Neural cell (in vitro differentiated cells): ENCODE data around the gene VPS33A. TPM values are rescaled to one million over a fixed set of nuclear protein-coding genes. Genes with fewer than 3 reads are reported as not detected.
"Not testable (repeated sequence)": the region's sequence is repeated elsewhere in the genome, so short reads cannot be mapped to it uniquely, and the experiment has no call there.

ENCODE experiments used
- H2AFZ ChIP-seq: fragments of 200-600, 300-800 bp; sonication (generic), shearing (Covaris generic); 2 replicates; pipeline ENCODE4 v1.6.0; 2014; ENCODE audit warnings: low read depth, mild to moderate bottlenecking, antibody characterized with exemption, low read length, moderate library complexity
- H3F3A ChIP-seq: fragments of 200-600 bp; shearing (Covaris generic); 2 replicates; pipeline ENCODE4 v1.6.1; 2016; ENCODE audit warnings: mild to moderate bottlenecking, moderate library complexity, mixed read lengths, antibody characterized with exemption, low read length; ENCODE audit not compliant: insufficient read depth, poor library complexity, severe bottlenecking
- H3K27ac ChIP-seq: fragments of 200-600, 300-800 bp; sonication (generic), shearing (Covaris generic); 2 replicates; pipeline ENCODE4 v1.5.1; 2014; ENCODE audit warnings: mild to moderate bottlenecking, low read length, moderate library complexity
- H3K27me3 ChIP-seq: fragments of 300-800, 200-600 bp; sonication (generic), shearing (Covaris generic); 2 replicates; pipeline ENCODE4 v1.6.0; 2014; ENCODE audit warnings: mild to moderate bottlenecking, low read depth, low read length, moderate library complexity; ENCODE audit not compliant: insufficient read depth
- H3K36me3 ChIP-seq: fragments of 300-800, 200-600 bp; sonication (generic), shearing (Covaris generic); 2 replicates; pipeline ENCODE4 v1.5.1; 2014; ENCODE audit warnings: mild to moderate bottlenecking, antibody characterized with exemption, low read length, moderate library complexity; ENCODE audit not compliant: insufficient read depth
- H3K4me2 ChIP-seq: fragments of 300-800, 200-600 bp; sonication (generic), shearing (Covaris generic); 2 replicates; pipeline ENCODE4 v1.6.0; 2014; ENCODE audit warnings: mild to moderate bottlenecking, low read length
- H3K4me3 ChIP-seq: fragments of 300-800, 200-600 bp; sonication (generic), shearing (Covaris generic); 2 replicates; pipeline ENCODE4 v1.5.1; 2014; ENCODE audit warnings: mild to moderate bottlenecking, low read length, moderate library complexity
- H3K79me2 ChIP-seq: fragments of 200-600 bp; shearing (Covaris generic); replicated peaks from 2 replicates; pipeline ENCODE4 v1.6.0; 2014; ENCODE audit warnings: mild to moderate bottlenecking, low read length, moderate library complexity; ENCODE audit not compliant: insufficient read depth
- H3K9ac ChIP-seq: fragments of 300-800, 200-600 bp; sonication (generic), shearing (Covaris generic); 2 replicates; pipeline ENCODE4 v1.6.1; 2016; ENCODE audit warnings: mild to moderate bottlenecking, low read length, mixed read lengths
- H3K9me2 ChIP-seq: fragments of 200-600 bp; shearing (Covaris generic); 2 replicates; pipeline ENCODE4 v1.6.1; 2016; ENCODE audit warnings: mild to moderate bottlenecking, low read length, mixed read lengths; ENCODE audit not compliant: insufficient read depth
- H3K9me3 ChIP-seq: fragments of 200-600, 300-800 bp; sonication (generic), shearing (Covaris generic); 2 replicates; pipeline ENCODE4 v1.6.1; 2016; ENCODE audit warnings: mild to moderate bottlenecking, mixed run types, low read length, moderate library complexity, mixed read lengths
- H4K20me1 ChIP-seq: fragments of 200-600 bp; shearing (Covaris generic); 2 replicates; pipeline ENCODE4 v1.6.1; 2016; ENCODE audit warnings: mild to moderate bottlenecking, mixed run types; ENCODE audit not compliant: insufficient read depth
- CTCF ChIP-seq: fragments of 450-650 bp; IDR thresholded peaks from 2 replicates; pipeline ENCODE4 v1.5.1; 2014; ENCODE audit warnings: antibody characterized with exemption, mild to moderate bottlenecking, moderate library complexity; ENCODE audit not compliant: poor library complexity, severe bottlenecking
- EP300 ChIP-seq: fragments of 450-650 bp; conservative IDR thresholded peaks from 2 replicates; pipeline ENCODE4 v1.6.1; 2014; ENCODE audit warnings: antibody characterized with exemption, mild to moderate bottlenecking, moderate library complexity; ENCODE audit not compliant: poor library complexity, severe bottlenecking
- EZH2 ChIP-seq: fragments of 200-600, 300-800 bp; shearing (Covaris generic), sonication (generic); IDR thresholded peaks from 2 replicates; pipeline ENCODE4 v1.6.1; 2014; ENCODE audit warnings: antibody characterized with exemption, low read length, borderline replicate concordance, mild to moderate bottlenecking; ENCODE audit not compliant: insufficient read depth, poor library complexity, severe bottlenecking
- MXI1 ChIP-seq: fragments of 450-650 bp; conservative IDR thresholded peaks from 2 replicates; pipeline ENCODE4 v1.6.1; 2014; ENCODE audit warnings: antibody characterized with exemption, mild to moderate bottlenecking; ENCODE audit not compliant: poor library complexity, severe bottlenecking
- RAD21 ChIP-seq: fragments of 450-650 bp; conservative IDR thresholded peaks from 2 replicates; pipeline ENCODE4 v1.6.1; 2014; ENCODE audit warnings: antibody characterized with exemption, mild to moderate bottlenecking, moderate library complexity
- SMC3 ChIP-seq: fragments of 450-650 bp; conservative IDR thresholded peaks from 2 replicates; pipeline ENCODE4 v1.6.1; 2014; ENCODE audit warnings: antibody characterized with exemption, mild to moderate bottlenecking, moderate library complexity; ENCODE audit not compliant: poor library complexity
- TAF1 ChIP-seq: IDR thresholded peaks from 2 replicates; pipeline ENCODE4 v1.6.1; 2012; ENCODE audit warnings: low read depth
- polyA plus RNA-seq: library from polyadenylated mRNA; depleted of rRNA; stranded (reverse); fragments of >200 nt; gene quantifications from 2 replicates; pipeline ENCODE4 v1.2.3, GENCODE V29; 2014

Gene VPS33A
- polyA plus RNA-seq, 1 donor from 2014 or later = 40.9 TPM

- Histone ChIP-seq H3K36me3 (no peaks in the 10 kb centered on the region), H3K27me3 (peaks cover 38% of the 10 kb centered on the region), H3K9me3 (no peaks in the 10 kb centered on the region), H3K27ac (no peak within 1 kb of the TSS), H3F3A (no peaks in the 10 kb centered on the region), H3K9me2 (no peaks in the 10 kb centered on the region), H2AFZ (no peak within 1 kb of the TSS), H3K79me2 (no peaks in the 10 kb centered on the region), H3K4me2 (peak within 1 kb of the TSS; percentile 51), H3K4me3 (peak within 1 kb of the TSS; percentile 80), H4K20me1 (no peaks in the 10 kb centered on the region), H3K9ac (peak within 1 kb of the TSS; percentile 41)
- TF ChIP-seq MXI1 (peak; percentile 26), TAF1 (peak; percentile 36), EZH2 (no peak), SMC3 (no peak), RAD21 (no peak)
Observed at GRCh38 chr12:122203301-122204166, 62.8 kb downstream of the VPS33A start, which contains the start of gene B3GNT4. Gene B3GNT4, plus strand, starts transcription at chr12:122203709. Its CDS starts 910 bp downstream, at chr12:122204619.

- Histone ChIP-seq H3K4me3 (peak overlapping the region; percentile 80), H3K4me2 (peak overlapping the region; percentile 51), H3K9ac (peak overlapping the region; percentile 41), H3K27me3 (peaks cover 38% of the 10 kb centered on the region)
- H3K9me2 ChIP-seq, H3K9me3 ChIP-seq, H3F3A ChIP-seq, H3K36me3 ChIP-seq, H3K79me2 ChIP-seq, H3K27ac ChIP-seq, H2AFZ ChIP-seq, H4K20me1 ChIP-seq: not testable (repeated sequence)
Observed at GRCh38 chr12:122202811-122203210, 63.5 kb downstream of the VPS33A start.

- Histone ChIP-seq H3K4me3 (no peak overlapping the region), H3K9me2 (no peaks in the 10 kb centered on the region), H3F3A (no peaks in the 10 kb centered on the region), H3K27ac (no peak overlapping the region), H3K79me2 (no peaks in the 10 kb centered on the region), H3K4me2 (no peak overlapping the region), H3K27me3 (peaks cover 38% of the 10 kb centered on the region), H3K9me3 (no peaks in the 10 kb centered on the region), H3K36me3 (no peaks in the 10 kb centered on the region), H3K9ac (no peak overlapping the region), H2AFZ (no peak overlapping the region), H4K20me1 (no peaks in the 10 kb centered on the region)
- TF ChIP-seq MXI1 = no peak
- no peak for TF ChIP-seq EZH2
Observed at GRCh38 chr12:122202017-122202416, 64.3 kb downstream of the VPS33A start.

- H3K9ac ChIP-seq = no peak overlapping the region
- no peak overlapping the region for H3K27ac ChIP-seq
- no peak overlapping the region for H2AFZ ChIP-seq
- peaks cover 38% of the 10 kb centered on the region for H3K27me3 ChIP-seq
- H3K4me3 ChIP-seq = no peak overlapping the region
- no peak for TF ChIP-seq CTCF
- TF ChIP-seq EP300 = no peak
- TF ChIP-seq EZH2 = no peak
- H3K79me2 ChIP-seq = no peaks in the 10 kb centered on the region
- H3K9me2 ChIP-seq = no peaks in the 10 kb centered on the region
- no peaks in the 10 kb centered on the region for H3K36me3 ChIP-seq
- no peak overlapping the region for H3K4me2 ChIP-seq
- H4K20me1 ChIP-seq = no peaks in the 10 kb centered on the region
- no peaks in the 10 kb centered on the region for H3K9me3 ChIP-seq
- no peaks in the 10 kb centered on the region for H3F3A ChIP-seq
Observed at GRCh38 chr12:122201381-122201780, 64.9 kb downstream of the VPS33A start.
